OCI-LY7 (cell line): ENCODE results near the gene LRRC56. TPM values are rescaled to one million over a fixed set of nuclear protein-coding genes. Genes with fewer than 3 reads are reported as not detected.
A peak's percentile ranks its signal among the peaks of the same experiment; 100 is the strongest.
"Not testable (repeated sequence)": the region's sequence is repeated elsewhere in the genome, so short reads cannot be mapped to it uniquely, and the experiment has no call there.

Experiments
- BruUV-seq: library from RNA; stranded (reverse); fragments of 400-500 nt; replicated peaks from 2 replicates; lab custom pipeline; 2021; lab: Mats Ljungman, UMichigan
- CTCF ChIA-PET: fragments of 300-600 bp; sonication (Branson Sonifier 250); formaldehyde crosslinking; loops from one replicate; lab custom pipeline; 2022; ENCODE audit warnings: antibody characterized with exemption; ENCODE audit not compliant: unreplicated experiment; lab: Charles Lee
- POLR2A ChIA-PET: fragments of 300-600 bp; sonication (Branson Sonifier 250); formaldehyde crosslinking; loops from one replicate; lab custom pipeline; 2022; ENCODE audit warnings: antibody characterized with exemption; lab: Charles Lee
- DNase-seq: peaks from one replicate; pipeline ENCODE4 v3.0.0-alpha.2; 2015; ENCODE audit warnings: low spot score
- H2AFZ ChIP-seq: fragments of 200-600 bp; sonication (generic), shearing (Covaris generic); 2 replicates; pipeline ENCODE4 v1.6.1; 2014; ENCODE audit warnings: mild to moderate bottlenecking, antibody characterized with exemption, low read length, moderate library complexity
- H3K27ac ChIP-seq: fragments of 200-600 bp; sonication (generic); 2 replicates; pipeline ENCODE4 v1.5.1; 2014; ENCODE audit warnings: mixed run types, low read depth, mild to moderate bottlenecking, moderate library complexity, low read length, inconsistent platforms; ENCODE audit not compliant: poor library complexity, severe bottlenecking
- H3K36me3 ChIP-seq: fragments of 200-600 bp; sonication (generic); 2 replicates; pipeline ENCODE4 v1.6.1; 2014; ENCODE audit warnings: mild to moderate bottlenecking, antibody characterized with exemption, low read length, moderate library complexity, mixed read lengths; ENCODE audit not compliant: insufficient read depth
- H3K4me1 ChIP-seq: fragments of 200-600 bp; sonication (generic); 2 replicates; pipeline ENCODE4 v1.5.1; 2014; ENCODE audit warnings: mild to moderate bottlenecking, low read length; ENCODE audit not compliant: insufficient read depth, poor library complexity, severe bottlenecking
- H3K4me2 ChIP-seq: fragments of 200-600 bp; sonication (generic); 2 replicates; pipeline ENCODE4 v1.6.1; 2014; ENCODE audit warnings: mild to moderate bottlenecking, low read length
- H3K4me3 ChIP-seq: fragments of 200-600 bp; sonication (generic); 2 replicates; pipeline ENCODE4 v1.5.1; 2014; ENCODE audit warnings: mild to moderate bottlenecking, low read depth, low read length; ENCODE audit not compliant: poor library complexity, severe bottlenecking
- H3K79me2 ChIP-seq: fragments of 200-600 bp; sonication (generic); 2 replicates; pipeline ENCODE4 v1.6.1; 2016; ENCODE audit warnings: low read depth, mild to moderate bottlenecking, low read length, moderate library complexity, mixed read lengths; ENCODE audit not compliant: insufficient read depth
- H3K9me2 ChIP-seq: fragments of 200-600 bp; sonication (generic); 2 replicates; pipeline ENCODE4 v1.6.1; 2016; ENCODE audit warnings: mild to moderate bottlenecking, low read length, mixed read lengths; ENCODE audit not compliant: insufficient read depth
- H3K9me3 ChIP-seq: fragments of 200-600 bp; sonication (generic); 2 replicates; pipeline ENCODE4 v1.6.1; 2014; ENCODE audit warnings: mild to moderate bottlenecking, mixed run types, low read length, mixed read lengths
- H4K20me1 ChIP-seq: fragments of 200-600 bp; sonication (generic); 2 replicates; pipeline ENCODE4 v1.6.1; 2014; ENCODE audit warnings: mild to moderate bottlenecking, antibody characterized with exemption, low read length, moderate library complexity, mixed read lengths; ENCODE audit not compliant: insufficient read depth
- CTCF ChIP-seq: fragments of 200-600 bp; sonication (generic); conservative IDR thresholded peaks from 2 replicates; pipeline ENCODE4 v1.5.1; 2014; ENCODE audit warnings: mild to moderate bottlenecking, antibody characterized with exemption, low read length, moderate library complexity, mixed read lengths
- EZH2phosphoT487 ChIP-seq: fragments of 200-600 bp; sonication (generic); IDR thresholded peaks from 2 replicates; pipeline ENCODE4 v1.6.1; 2018; ENCODE audit warnings: low read depth, borderline replicate concordance, mild to moderate bottlenecking, mixed run types, antibody characterized with exemption, low read length, moderate library complexity, mixed read lengths
- intact Hi-C: fragments of 100-400 bp; cut with micrococcal nuclease; formaldehyde crosslinking; loops from one replicate; pipeline ENCODE4 v1.10.0; 2022; ENCODE audit not compliant: unreplicated experiment
- total RNA-seq, 2 experiments: library from RNA; depleted of rRNA in 1 of 2; stranded (reverse); fragments of >200 nt in 1 of 2; shearing (Covaris generic) in 1 of 2; gene quantifications; 2 replicates each; pipeline ENCODE4 v1.2.3, GENCODE V29; 2014 to 2022

The LRRC56 gene
- total RNA-seq, 2 experiments from 2014 or later: 1.6 to 2.5 TPM

DNA sequence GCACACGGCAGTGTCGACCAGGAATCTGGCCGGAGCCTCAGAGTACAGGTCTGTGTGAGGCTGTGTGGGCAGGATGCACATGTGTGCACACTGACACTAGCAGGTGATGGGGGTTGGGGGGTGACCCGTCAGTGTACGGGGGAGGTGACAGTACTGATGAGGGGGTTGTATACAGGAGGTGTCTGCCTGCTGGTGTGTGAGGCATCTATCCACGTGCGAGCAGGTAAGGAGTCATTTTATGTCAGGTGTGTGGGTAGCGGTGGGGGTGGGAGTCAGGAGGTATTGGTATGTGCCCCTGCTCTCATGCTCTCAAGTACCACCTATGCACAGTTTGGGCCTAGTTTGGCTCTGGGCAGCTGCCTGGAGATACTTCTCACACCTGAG is 34.5 kb downstream of the LRRC56 start:
- H3K36me3 ChIP-seq: no peaks in the 10 kb centered on the region
- TF ChIP-seq CTCF (no peak), EZH2phosphoT487 (no peak)
- intact Hi-C loops: no loop called here
- H3K9me3 ChIP-seq: no peaks in the 10 kb centered on the region
- no peak for DNase-seq
- no peak overlapping the region for H3K4me3 ChIP-seq
- no peak overlapping the region for H2AFZ ChIP-seq
- peaks cover under 1% of the 10 kb centered on the region for H3K79me2 ChIP-seq
- H3K9me2 ChIP-seq: no peaks in the 10 kb centered on the region
- no peaks in the 10 kb centered on the region; the same call in 1 of the 2 replicates for H4K20me1 ChIP-seq
- no peak overlapping the region for H3K27ac ChIP-seq
- BruUV-seq: no TSS peak
- H3K4me2 ChIP-seq: no peak overlapping the region
- H3K4me1 ChIP-seq: peaks cover 30% of the 10 kb centered on the region
- POLR2A ChIA-PET: no interaction called here
- CTCF ChIA-PET: no interaction called here

- no peak overlapping the region for H3K27ac ChIP-seq
- ChIA-PET POLR2A (no interaction called here), CTCF (no interaction called here)
- DNase-seq: no peak
- peaks cover 2% of the 10 kb centered on the region; the same call in 1 of the 2 replicates for H3K36me3 ChIP-seq
- H3K4me2 ChIP-seq: no peak overlapping the region
- intact Hi-C loops: no loop called here
- no TSS peak for BruUV-seq
- no peak for TF ChIP-seq EZH2phosphoT487
- no peak for TF ChIP-seq CTCF
- H3K4me3 ChIP-seq: no peak overlapping the region
- H2AFZ ChIP-seq: no peak overlapping the region
- peaks cover 15% of the 10 kb centered on the region for H3K79me2 ChIP-seq
- H3K9me2 ChIP-seq: no peaks in the 10 kb centered on the region
- H4K20me1 ChIP-seq: peaks cover 14% of the 10 kb centered on the region; the same call in 1 of the 2 replicates
- no peaks in the 10 kb centered on the region for H3K9me3 ChIP-seq
- peaks cover 30% of the 10 kb centered on the region for H3K4me1 ChIP-seq
These were observed 35.9 kb downstream of the LRRC56 start for GRCh38 chr11:573146-573759.

DNA sequence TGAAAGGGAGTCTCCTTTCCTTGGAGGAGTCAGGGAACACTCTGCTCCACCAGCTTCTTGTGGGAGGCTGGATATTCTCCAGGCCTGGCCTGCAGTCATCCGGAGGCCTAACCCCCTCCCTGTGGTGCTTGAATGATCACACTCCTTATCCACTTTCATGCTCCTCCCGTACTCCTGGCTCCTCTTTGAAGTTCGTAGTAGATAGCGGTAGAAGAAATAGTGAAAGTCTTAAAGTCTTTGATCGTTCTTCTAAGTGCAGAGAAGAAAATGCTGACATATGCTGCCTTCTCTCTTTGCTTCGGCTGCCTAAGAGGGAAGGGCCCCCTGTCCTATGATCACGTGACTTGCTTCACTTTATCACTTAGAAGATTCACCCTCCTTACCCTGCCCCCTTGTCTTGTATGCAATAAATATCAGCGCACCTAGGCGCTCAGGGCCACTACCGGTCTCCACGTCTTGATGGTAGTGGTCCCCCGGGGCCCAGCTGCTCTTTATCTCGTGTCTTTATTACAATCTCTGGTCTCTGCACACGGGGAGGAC is 36.8 kb downstream of the LRRC56 start:
- H3K27ac ChIP-seq, intact Hi-C loops, CTCF ChIA-PET, H2AFZ ChIP-seq, POLR2A ChIA-PET, DNase-seq, H3K36me3 ChIP-seq, H3K9me3 ChIP-seq, BruUV-seq, H3K9me2 ChIP-seq, H3K4me3 ChIP-seq: not testable (repeated sequence)
- H4K20me1 ChIP-seq: peaks cover 20% of the 10 kb centered on the region
- peak overlapping the region; percentile 74; the same call in 1 of the 2 replicates for H3K4me2 ChIP-seq
- H3K79me2 ChIP-seq: peaks cover 24% of the 10 kb centered on the region
- peaks cover 36% of the 10 kb centered on the region for H3K4me1 ChIP-seq
